ENCODE measurements around the gene SEZ6L. TPM values are rescaled to one million over a fixed set of nuclear protein-coding genes. Genes with fewer than 3 reads are reported as not detected.

The SEZ6L gene
- total RNA-seq, 1 experiment from 2014 or later = 0.13 TPM

- H3K9me3 ChIP-seq (ENCODE audit: control insufficient read depth, low read depth, low read length) = no peaks in the 10 kb centered on the region
- H3K23me2 ChIP-seq (ENCODE audit: insufficient read length, low read depth, low read length, poor library complexity, severe bottlenecking) = no peaks in the 10 kb centered on the region
- no peak overlapping the region for H2BK12ac ChIP-seq (ENCODE audit: insufficient read length, low read depth, low read length)
- no peak overlapping the region for H3K14ac ChIP-seq (ENCODE audit: insufficient read depth, low read length)
- H2BK5ac ChIP-seq (ENCODE audit: insufficient read length, low read length) = no peak overlapping the region
- H3K23ac ChIP-seq (ENCODE audit: insufficient read length, low read depth, low read length) = no peak overlapping the region
- Mint-ChIP-seq H3K4me3 (no peak overlapping the region), H3K4me1 (peaks cover 0 to 5% of the 10 kb centered on the region in 2 experiments; a peak in 1 of 4 replicates), H3K36me3 (ENCODE audit: insufficient read depth in 1 of 3, low read depth in 3 of 3) (no peaks in the 10 kb centered on the region), H3K9me3 (no peaks in the 10 kb centered on the region), H3K27ac (no peak overlapping the region), H3K27me3 (ENCODE audit: low read depth) (peaks cover 3% of the 10 kb centered on the region)
- H2AFZ ChIP-seq (ENCODE audit: low read length) = no peak overlapping the region
- TF ChIP-seq CTCF (conservative IDR thresholded peaks at IDR 0.05) = no peak
- WGBS (ENCODE audit: extremely low coverage, insufficient read length, low lambda C conversion rate) = no CpG with 5 or more reads among the region's 3 CpGs
- no peak overlapping the region for H3K18ac ChIP-seq (ENCODE audit: insufficient read length, low read depth, low read length)
- H3K79me2 ChIP-seq (ENCODE audit: insufficient read depth, low read length) = no peaks in the 10 kb centered on the region
- no peaks in the 10 kb centered on the region for H3K79me1 ChIP-seq (ENCODE audit: insufficient read depth, low read depth, low read length, poor library complexity, severe bottlenecking)
- H3K9ac ChIP-seq (ENCODE audit: extremely low read depth, insufficient read length, low read length) = no peak overlapping the region
- H3K4ac ChIP-seq (ENCODE audit: low read depth, low read length) = no peak overlapping the region
- no peak for DNase-seq
- no peak overlapping the region for H4K8ac ChIP-seq (replicated peaks; ENCODE audit: insufficient read length, low read depth, low read length)
- no peak overlapping the region for H3K4me2 ChIP-seq (ENCODE audit: insufficient read depth, insufficient read length, low read length)
- H2AK5ac ChIP-seq (ENCODE audit: insufficient read length, low read length) = no peak overlapping the region
- no peak overlapping the region for H4K91ac ChIP-seq (ENCODE audit: insufficient read length, low read depth, low read length)
- H2BK20ac ChIP-seq (ENCODE audit: low read depth, low read length, poor library complexity, severe bottlenecking) = no peak overlapping the region
- H3K27me3 ChIP-seq (ENCODE audit: insufficient read depth, low read length) = no peaks in the 10 kb centered on the region
- H3K56ac ChIP-seq (ENCODE audit: insufficient read length, low read depth, low read length) = no peak overlapping the region
- H3K4me1 ChIP-seq (ENCODE audit: insufficient read depth, low read length) = no peaks in the 10 kb centered on the region
- no peaks in the 10 kb centered on the region for H4K20me1 ChIP-seq (ENCODE audit: control insufficient read depth, insufficient read depth, insufficient read length)
- H2BK15ac ChIP-seq (ENCODE audit: low read depth, low read length) = no peak overlapping the region
- H2BK120ac ChIP-seq (ENCODE audit: low read depth, low read length, poor library complexity, severe bottlenecking) = no peak overlapping the region
- no peak overlapping the region for H3T11ph ChIP-seq (ENCODE audit: low read length)
- no peak overlapping the region for H3K27ac ChIP-seq (ENCODE audit: insufficient read length, low read depth, low read length)
- no peak overlapping the region for H4K5ac ChIP-seq (ENCODE audit: insufficient read length, low read depth, low read length)
These were observed 27.4 kb downstream of the SEZ6L start for GRCh38 chr22:26196657-26197056.
